SK-N-SH (cell line): ENCODE results near the gene GGT5.

ENCODE experiments used
- CTCF ChIP-seq: fragments of 200-600 bp; sonication (generic); IDR thresholded peaks from 2 replicates; pipeline ENCODE4 v1.6.1; 2017; ENCODE audit warnings: antibody characterized with exemption, mild to moderate bottlenecking, moderate library complexity
- EP300 ChIP-seq, 2 experiments: IDR thresholded peaks; 2 replicates each; pipeline versions ENCODE4 v1.4.0 to v1.6.1; 2012; ENCODE audit warnings: borderline replicate concordance in 1 of 2, low read depth in 1 of 2, low read length in 1 of 2
- EZH2phosphoT487 ChIP-seq: fragments of 200-600 bp; sonication (generic); IDR thresholded peaks from 2 replicates; pipeline ENCODE4 v1.6.1; 2017; ENCODE audit warnings: low read depth, mixed run types, mild to moderate bottlenecking, antibody characterized with exemption, moderate library complexity, borderline replicate concordance
- MAX ChIP-seq: IDR thresholded peaks from 2 replicates; pipeline ENCODE4 v1.4.0; 2012; ENCODE audit warnings: low read depth
- MEF2A ChIP-seq: IDR thresholded peaks from 2 replicates; pipeline ENCODE4 v1.4.0; 2012; ENCODE audit warnings: low read depth, borderline replicate concordance
- MXI1 ChIP-seq: IDR thresholded peaks from 2 replicates; pipeline ENCODE4 v1.6.1; 2012; ENCODE audit warnings: mild to moderate bottlenecking, low read depth, low read length, improper control_type of control experiment
- NFIC ChIP-seq: IDR thresholded peaks from 2 replicates; pipeline ENCODE4 v1.4.0; 2012; ENCODE audit warnings: borderline replicate concordance
- POLR2AphosphoS5 ChIP-seq: IDR thresholded peaks from 2 replicates; pipeline ENCODE4 v1.6.1; 2012; ENCODE audit warnings: low read depth, low read length
- RAD21 ChIP-seq: IDR thresholded peaks from 2 replicates; pipeline ENCODE4 v1.6.1; 2012; ENCODE audit warnings: mild to moderate bottlenecking, low read length
- SMC3 ChIP-seq: IDR thresholded peaks from 2 replicates; pipeline ENCODE4 v1.6.1; 2012; ENCODE audit warnings: low read depth, low read length, improper control_type of control experiment
- USF2 ChIP-seq: fragments of 150-350 bp; IDR thresholded peaks from 2 replicates; pipeline ENCODE4 v1.6.1; 2017; ENCODE audit warnings: antibody characterized with exemption, low read length, low read depth, borderline replicate concordance
- ZBTB33 ChIP-seq: IDR thresholded peaks from 2 replicates; pipeline ENCODE4 v1.4.0; 2012; ENCODE audit warnings: low read depth, borderline replicate concordance

GRCh38 chr22:24232124-24232523 lies 12.8 kb downstream of the GGT5 start:
- TF ChIP-seq CTCF (no peak), EZH2phosphoT487 (no peak), EP300 (IDR thresholded peaks at IDR 0.05; ENCODE audit: borderline replicate concordance in 1 of 2, low read depth in 1 of 2, low read length in 1 of 2) (no peak), USF2 (no peak), MXI1 (no peak), RAD21 (no peak), ZBTB33 (no peak), MAX (no peak), SMC3 (no peak), NFIC (no peak), MEF2A (no peak), POLR2AphosphoS5 (no peak)
